ENCODE data around the gene ADGRV1.

Gene ADGRV1

GRCh38 chr5:91070761-91071550 lies 512.4 kb downstream of the ADGRV1 start:
- no peak for DNase-seq (ENCODE audit: low read depth)
- TF ChIP-seq CTCF (IDR thresholded peaks at IDR 0.05; ENCODE audit: low read depth, low read length, missing control alignments) = no peak
- H3K4me3 ChIP-seq (ENCODE audit: low read depth, low read length) = no peak overlapping the region

- H3K4me3 ChIP-seq (ENCODE audit: low read depth, low read length) = no peak overlapping the region
- no peak for DNase-seq (ENCODE audit: low read depth)
- TF ChIP-seq CTCF (IDR thresholded peaks at IDR 0.05; ENCODE audit: low read depth, low read length, missing control alignments) = no peak
These were observed 514.3 kb downstream of the ADGRV1 start for GRCh38 chr5:91072881-91073280.

- no peak overlapping the region for H3K4me3 ChIP-seq (ENCODE audit: low read depth, low read length)
- no peak for DNase-seq (ENCODE audit: low read depth)
- no peak for TF ChIP-seq CTCF (IDR thresholded peaks at IDR 0.05; ENCODE audit: low read depth, low read length, missing control alignments)
These were observed 516.0 kb downstream of the ADGRV1 start for GRCh38 chr5:91074615-91075014.

- no peak for DNase-seq (ENCODE audit: low read depth)
- H3K4me3 ChIP-seq (ENCODE audit: low read depth, low read length) = no peak overlapping the region
- TF ChIP-seq CTCF (IDR thresholded peaks at IDR 0.05; ENCODE audit: low read depth, low read length, missing control alignments) = no peak
These were observed 517.5 kb downstream of the ADGRV1 start for GRCh38 chr5:91076138-91076537.

GRCh38 chr5:91077623-91078022 lies 519.0 kb downstream of the ADGRV1 start:
- TF ChIP-seq CTCF (IDR thresholded peaks at IDR 0.05; ENCODE audit: low read depth, low read length, missing control alignments) = no peak
- DNase-seq (ENCODE audit: low read depth) = no peak
- H3K4me3 ChIP-seq (ENCODE audit: low read depth, low read length) = no peak overlapping the region

- no peak for DNase-seq (ENCODE audit: low read depth)
- no peak overlapping the region for H3K4me3 ChIP-seq (ENCODE audit: low read depth, low read length)
- TF ChIP-seq CTCF (IDR thresholded peaks at IDR 0.05; ENCODE audit: low read depth, low read length, missing control alignments) = no peak
These were observed 520.4 kb downstream of the ADGRV1 start for GRCh38 chr5:91079037-91079436.

GRCh38 chr5:91089758-91090157 lies 531.2 kb downstream of the ADGRV1 start:
- H3K4me3 ChIP-seq (ENCODE audit: low read depth, low read length) = no peak overlapping the region
- no peak for DNase-seq (ENCODE audit: low read depth)
- TF ChIP-seq CTCF (IDR thresholded peaks at IDR 0.05; ENCODE audit: low read depth, low read length, missing control alignments) = no peak

Measured in GM12864 (cell line).